ENCODE results near the gene BRME1. TPM values are rescaled to one million over a fixed set of nuclear protein-coding genes. Genes with fewer than 3 reads are reported as not detected.
A peak's percentile ranks its signal among the peaks of the same experiment; 100 is the strongest.

The BRME1 gene
- total RNA-seq, 1 experiment from 2014 or later: 6.7 TPM

DNA sequence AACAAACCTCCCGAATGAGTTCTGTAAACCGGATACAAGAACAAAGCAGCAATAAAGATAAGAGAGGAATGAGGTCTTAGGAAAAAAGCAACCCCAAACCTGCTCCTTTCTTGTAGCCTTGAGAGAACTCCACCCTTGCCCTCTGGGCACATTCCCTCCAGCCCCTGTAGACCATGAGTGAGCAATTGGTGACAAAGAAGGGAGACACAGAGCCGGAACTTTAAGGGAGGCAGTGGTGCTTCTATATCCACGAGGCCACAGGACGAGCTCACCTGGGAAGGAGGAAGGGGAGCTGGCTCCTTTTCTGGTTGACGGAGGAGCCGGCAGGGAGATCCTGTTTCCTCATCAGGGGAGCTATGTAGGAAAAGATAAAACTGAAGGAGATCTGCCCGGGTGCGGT lies 13.0 kb downstream of the BRME1 start:
- Histone ChIP-seq H3K56ac (ENCODE audit: insufficient read length, low read depth, low read length) (no peak overlapping the region), H3K14ac (ENCODE audit: insufficient read depth, low read length) (no peak overlapping the region), H4K8ac (replicated peaks; ENCODE audit: insufficient read length, low read depth, low read length) (no peak overlapping the region), H4K20me1 (ENCODE audit: control insufficient read depth, insufficient read depth, insufficient read length) (no peaks in the 10 kb centered on the region), H2BK120ac (ENCODE audit: low read depth, low read length, poor library complexity, severe bottlenecking) (no peak overlapping the region), H3K18ac (ENCODE audit: insufficient read length, low read depth, low read length) (no peak overlapping the region), H2AK5ac (ENCODE audit: insufficient read length, low read length) (no peak overlapping the region), H2BK15ac (ENCODE audit: low read depth, low read length) (no peak overlapping the region), H3K79me1 (ENCODE audit: insufficient read depth, low read depth, low read length, poor library complexity, severe bottlenecking) (no peaks in the 10 kb centered on the region), H2BK5ac (ENCODE audit: insufficient read length, low read length) (no peak overlapping the region), H3K4ac (ENCODE audit: low read depth, low read length) (no peak overlapping the region), H3K27me3 (ENCODE audit: insufficient read depth, low read length) (no peaks in the 10 kb centered on the region), H3K23ac (ENCODE audit: insufficient read length, low read depth, low read length) (no peak overlapping the region), H3K9ac (ENCODE audit: extremely low read depth, insufficient read length, low read length) (no peak overlapping the region), H3K4me1 (ENCODE audit: insufficient read depth, low read length) (no peaks in the 10 kb centered on the region), H2AFZ (ENCODE audit: low read length) (no peak overlapping the region), H3K4me2 (ENCODE audit: insufficient read depth, insufficient read length, low read length) (no peak overlapping the region), H3K9me3 (ENCODE audit: control insufficient read depth, low read depth, low read length) (no peaks in the 10 kb centered on the region), H4K91ac (ENCODE audit: insufficient read length, low read depth, low read length) (no peak overlapping the region), H4K5ac (ENCODE audit: insufficient read length, low read depth, low read length) (no peak overlapping the region), H2BK20ac (ENCODE audit: low read depth, low read length, poor library complexity, severe bottlenecking) (no peak overlapping the region), H3T11ph (ENCODE audit: low read length) (no peak overlapping the region), H2BK12ac (ENCODE audit: insufficient read length, low read depth, low read length) (no peak overlapping the region), H3K23me2 (ENCODE audit: insufficient read length, low read depth, low read length, poor library complexity, severe bottlenecking) (no peaks in the 10 kb centered on the region), H3K79me2 (ENCODE audit: insufficient read depth, low read length) (no peaks in the 10 kb centered on the region), H3K27ac (ENCODE audit: insufficient read length, low read depth, low read length) (no peak overlapping the region)
- Mint-ChIP-seq H3K9me3 (no peaks in the 10 kb centered on the region), H3K27ac (0 out of 7 replicates have a peak overlapping the region, but pooled peaks of 1 of the 3 experiments have one; percentile 8), H3K4me1 (no peaks in the 10 kb centered on the region), H3K36me3 (ENCODE audit: insufficient read depth in 1 of 3, low read depth in 3 of 3) (no peaks in the 10 kb centered on the region), H3K27me3 (ENCODE audit: low read depth) (no peaks in the 10 kb centered on the region), H3K4me3 (no peak overlapping the region)
- no peak for DNase-seq
- WGBS (ENCODE audit: extremely low coverage, insufficient read length, low lambda C conversion rate): no CpG with 5 or more reads among the region's 9 CpGs
- TF ChIP-seq, protein P1, sequence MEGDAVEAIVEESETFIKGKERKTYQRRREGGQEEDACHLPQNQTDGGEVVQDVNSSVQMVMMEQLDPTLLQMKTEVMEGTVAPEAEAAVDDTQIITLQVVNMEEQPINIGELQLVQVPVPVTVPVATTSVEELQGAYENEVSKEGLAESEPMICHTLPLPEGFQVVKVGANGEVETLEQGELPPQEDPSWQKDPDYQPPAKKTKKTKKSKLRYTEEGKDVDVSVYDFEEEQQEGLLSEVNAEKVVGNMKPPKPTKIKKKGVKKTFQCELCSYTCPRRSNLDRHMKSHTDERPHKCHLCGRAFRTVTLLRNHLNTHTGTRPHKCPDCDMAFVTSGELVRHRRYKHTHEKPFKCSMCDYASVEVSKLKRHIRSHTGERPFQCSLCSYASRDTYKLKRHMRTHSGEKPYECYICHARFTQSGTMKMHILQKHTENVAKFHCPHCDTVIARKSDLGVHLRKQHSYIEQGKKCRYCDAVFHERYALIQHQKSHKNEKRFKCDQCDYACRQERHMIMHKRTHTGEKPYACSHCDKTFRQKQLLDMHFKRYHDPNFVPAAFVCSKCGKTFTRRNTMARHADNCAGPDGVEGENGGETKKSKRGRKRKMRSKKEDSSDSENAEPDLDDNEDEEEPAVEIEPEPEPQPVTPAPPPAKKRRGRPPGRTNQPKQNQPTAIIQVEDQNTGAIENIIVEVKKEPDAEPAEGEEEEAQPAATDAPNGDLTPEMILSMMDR (conservative IDR thresholded peaks at IDR 0.05): no peak
